Uterus (tissue), 2 donors: ENCODE measurements around the gene GRM1.

ENCODE experiments used
- CTCF ChIP-seq, 4 experiments: fragments of 200-600 bp in 2 of 4; fragments of 450-650 bp in 2 of 4; sonication (generic) in 2 of 4; IDR thresholded peaks; one replicate each; pipeline ENCODE4 v1.5.1; 2016 to 2019; ENCODE audit warnings: antibody characterized with exemption in 4 of 4, mild to moderate bottlenecking in 2 of 4, moderate library complexity in 1 of 4
- POLR2A ChIP-seq, 2 donors: fragments of 450-650 bp; IDR thresholded peaks; one replicate each; pipeline ENCODE4 v1.6.1; 2016; ENCODE audit warnings: antibody characterized with exemption in 2 of 2, mild to moderate bottlenecking in 1 of 2, moderate library complexity in 1 of 2

GRCh38 chr6:146246028-146246427 is 217.2 kb downstream of the GRM1 start:
- TF ChIP-seq CTCF (IDR thresholded peaks at IDR 0.05) (no peak), POLR2A (IDR thresholded peaks at IDR 0.05) (no peak)
